HG03378 (cell line): Measurements from ENCODE around the gene BCOR.

Source experiments
- ATAC-seq: cut with Tn5 transposase; IDR thresholded peaks from one replicate; pipeline ENCODE4 v1.9.1; 2021; ENCODE audit warnings: mild to moderate bottlenecking, moderate library complexity; ENCODE audit not compliant: unreplicated experiment

The BCOR gene

GRCh38 chrX:40097504-40098263, at the start of gene BCOR:
Gene BCOR, minus strand, starts transcription at chrX:40097958. Its CDS starts 20,029 bp downstream, at chrX:40077929.
- ATAC-seq: no peak

- no peak for ATAC-seq
These were observed 49.6 kb upstream of the BCOR start for GRCh38 chrX:40147126-40147952.

- ATAC-seq: no peak
These were observed 48.7 kb upstream of the BCOR start for GRCh38 chrX:40146262-40147125.

- ATAC-seq: no peak
These were observed 48.1 kb upstream of the BCOR start for GRCh38 chrX:40145923-40146261.

GRCh38 chrX:40145001-40145922, 47.5 kb upstream of the BCOR start:
- no peak for ATAC-seq

- no peak for ATAC-seq
These were observed 46.8 kb upstream of the BCOR start for GRCh38 chrX:40144576-40144975.

GRCh38 chrX:40143987-40144386, 46.2 kb upstream of the BCOR start:
- no peak for ATAC-seq

GRCh38 chrX:40143001-40143400, 45.2 kb upstream of the BCOR start:
- no peak for ATAC-seq

GRCh38 chrX:40142417-40142816, 44.7 kb upstream of the BCOR start:
- no peak for ATAC-seq

GRCh38 chrX:40140706-40141499, 43.1 kb upstream of the BCOR start:
- ATAC-seq: no peak

GRCh38 chrX:40132751-40133150, 35.0 kb upstream of the BCOR start:
- ATAC-seq: no peak

- ATAC-seq: no peak
These were observed 34.0 kb upstream of the BCOR start for GRCh38 chrX:40131654-40132337.

GRCh38 chrX:40130207-40130606, 32.4 kb upstream of the BCOR start:
- no peak for ATAC-seq

- ATAC-seq: no peak
These were observed 29.3 kb upstream of the BCOR start for GRCh38 chrX:40127052-40127451.

- ATAC-seq: no peak
These were observed 24.7 kb upstream of the BCOR start for GRCh38 chrX:40122487-40122886.

GRCh38 chrX:40121618-40122017, 23.9 kb upstream of the BCOR start:
- ATAC-seq: no peak

GRCh38 chrX:40120838-40121580, 23.3 kb upstream of the BCOR start:
- no peak for ATAC-seq

GRCh38 chrX:40117715-40118285, 20.0 kb upstream of the BCOR start:
- ATAC-seq: no peak
